ENCODE data around the gene CHIA.

GRCh38 chr1:111272081-111272480 is 18.6 kb upstream of the CHIA start:
- TF ChIP-seq POLR2A (IDR thresholded peaks at IDR 0.05) (no peak), POLR2AphosphoS5 (IDR thresholded peaks at IDR 0.05) (no peak)
- TF ChIP-seq, protein P1, sequence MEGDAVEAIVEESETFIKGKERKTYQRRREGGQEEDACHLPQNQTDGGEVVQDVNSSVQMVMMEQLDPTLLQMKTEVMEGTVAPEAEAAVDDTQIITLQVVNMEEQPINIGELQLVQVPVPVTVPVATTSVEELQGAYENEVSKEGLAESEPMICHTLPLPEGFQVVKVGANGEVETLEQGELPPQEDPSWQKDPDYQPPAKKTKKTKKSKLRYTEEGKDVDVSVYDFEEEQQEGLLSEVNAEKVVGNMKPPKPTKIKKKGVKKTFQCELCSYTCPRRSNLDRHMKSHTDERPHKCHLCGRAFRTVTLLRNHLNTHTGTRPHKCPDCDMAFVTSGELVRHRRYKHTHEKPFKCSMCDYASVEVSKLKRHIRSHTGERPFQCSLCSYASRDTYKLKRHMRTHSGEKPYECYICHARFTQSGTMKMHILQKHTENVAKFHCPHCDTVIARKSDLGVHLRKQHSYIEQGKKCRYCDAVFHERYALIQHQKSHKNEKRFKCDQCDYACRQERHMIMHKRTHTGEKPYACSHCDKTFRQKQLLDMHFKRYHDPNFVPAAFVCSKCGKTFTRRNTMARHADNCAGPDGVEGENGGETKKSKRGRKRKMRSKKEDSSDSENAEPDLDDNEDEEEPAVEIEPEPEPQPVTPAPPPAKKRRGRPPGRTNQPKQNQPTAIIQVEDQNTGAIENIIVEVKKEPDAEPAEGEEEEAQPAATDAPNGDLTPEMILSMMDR (IDR thresholded peaks at IDR 0.05) = no peak
